DMS 273 treated with DMSO at 0.1 percent for 48 hours (cell line): Measurements from ENCODE around the gene TTLL1.

Experiments
- DNase-seq: peaks from one replicate; lab custom pipeline; 2025; lab: John Stamatoyannopoulos, UW

The TTLL1 gene

GRCh38 chr22:43088984-43089717 is at the start of gene TTLL1:
Gene TTLL1 (minus strand): TSS chr22:43089391. CDS start chr22:43075586, 13,805 bp downstream.
- peak; percentile 60 for DNase-seq

GRCh38 chr22:43136801-43137200 is 47.6 kb upstream of the TTLL1 start:
- DNase-seq = no peak

GRCh38 chr22:43136255-43136654 is 47.1 kb upstream of the TTLL1 start:
- no peak for DNase-seq

GRCh38 chr22:43135565-43135964 is 46.4 kb upstream of the TTLL1 start:
- DNase-seq = no peak

GRCh38 chr22:43134553-43134952 is 45.4 kb upstream of the TTLL1 start:
- no peak for DNase-seq

DNA sequence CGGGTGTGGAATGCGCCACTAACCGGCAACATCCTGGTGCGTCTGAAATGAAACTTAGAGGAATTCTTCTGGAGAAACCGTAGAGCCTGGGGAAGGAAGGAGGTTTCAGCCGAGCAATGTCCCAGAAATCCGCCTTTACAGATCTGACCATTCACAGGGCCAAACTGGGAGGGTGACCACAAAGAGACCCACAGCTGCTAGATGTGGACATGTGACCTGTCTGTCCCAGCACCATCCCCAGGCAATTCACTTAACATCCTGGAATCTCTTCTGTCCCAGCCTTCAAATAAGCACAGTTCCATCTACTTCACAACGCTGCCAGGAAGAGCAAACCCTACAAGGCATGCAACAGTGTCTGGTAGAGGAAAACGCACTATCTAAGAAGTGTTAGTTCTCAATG is 44.2 kb upstream of the TTLL1 start:
- DNase-seq = no peak

DNA sequence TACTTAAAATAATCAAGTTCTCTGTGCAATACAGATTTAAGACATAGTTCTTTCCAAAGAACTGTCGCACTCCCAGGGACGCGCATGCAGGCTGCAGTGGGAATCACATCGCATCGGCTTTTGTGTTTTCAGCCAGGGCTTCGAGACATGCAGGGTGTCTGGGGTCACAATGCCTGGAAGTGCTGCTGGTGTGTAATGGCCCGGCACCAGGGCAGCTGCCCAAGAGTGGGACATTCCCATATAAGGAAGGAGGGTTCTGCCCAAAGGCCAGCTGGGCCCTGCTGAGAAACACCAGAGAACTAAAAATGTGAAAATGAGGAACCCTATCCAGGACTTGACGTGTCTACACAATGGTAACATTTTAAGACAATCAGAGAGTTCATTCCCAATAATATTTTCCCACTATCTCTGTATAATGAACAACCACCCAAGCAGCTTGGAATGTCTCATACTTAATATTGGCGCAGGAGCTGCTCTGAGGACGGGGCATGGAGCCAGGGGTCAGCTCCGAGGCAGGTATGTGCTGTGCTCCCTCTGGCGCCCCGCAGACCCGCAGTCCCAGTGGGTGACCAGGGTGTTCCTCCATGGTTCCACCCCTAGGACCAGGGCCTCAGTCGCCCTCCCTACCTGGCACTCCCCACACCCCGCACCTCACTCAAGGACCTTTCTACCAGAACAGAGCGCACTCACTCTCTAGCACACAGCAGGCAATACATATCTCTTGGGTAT is 42.7 kb upstream of the TTLL1 start:
- no peak for DNase-seq

DNA sequence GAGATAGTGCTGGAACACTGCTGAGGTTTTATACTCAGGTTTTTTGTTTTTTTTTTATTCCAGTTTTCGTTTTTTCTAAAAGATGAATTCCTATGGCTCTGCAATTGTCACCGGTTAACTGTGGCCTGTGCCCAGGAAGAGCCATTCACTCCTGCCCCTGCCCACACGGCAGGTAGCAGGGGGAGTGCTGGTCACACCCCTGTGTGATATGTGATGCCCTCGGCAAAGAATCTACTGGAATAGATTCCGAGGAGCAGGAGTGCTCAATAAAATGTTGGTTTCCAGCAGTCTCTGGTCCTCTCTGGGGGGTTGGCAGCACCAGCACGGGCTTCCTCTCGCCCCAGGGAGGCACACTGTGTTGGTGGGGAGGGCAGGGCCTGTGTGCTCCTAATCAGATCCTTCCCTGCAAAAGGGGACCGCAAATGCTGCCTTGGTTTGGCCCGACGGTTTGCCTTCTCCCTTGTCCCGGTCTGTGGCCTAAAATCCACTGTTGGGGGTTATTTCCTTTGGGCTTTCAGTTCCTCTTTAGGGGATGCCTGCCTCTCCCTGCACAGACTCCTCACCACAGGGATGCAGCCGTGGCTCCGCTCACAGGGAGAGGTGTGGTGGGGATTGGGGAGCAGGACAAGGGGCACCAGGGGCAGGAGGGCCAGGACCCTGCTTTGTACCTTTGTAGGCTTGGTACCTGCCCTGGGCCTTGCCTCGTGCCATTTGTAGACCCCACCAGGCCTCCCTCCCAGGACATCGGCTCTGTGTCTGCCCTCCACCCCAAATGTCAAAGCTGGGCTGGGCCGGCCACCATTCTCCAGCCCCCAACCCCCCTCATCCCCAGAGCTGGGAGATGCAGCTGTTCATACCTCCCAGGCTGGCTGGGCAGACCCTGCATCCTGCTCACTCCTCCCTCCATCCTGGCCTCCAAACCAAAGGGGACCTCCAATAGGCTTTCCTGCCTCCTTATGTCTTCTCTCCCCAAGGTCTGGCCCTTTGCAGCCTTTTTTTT is 40.5 kb upstream of the TTLL1 start:
- no peak for DNase-seq

GRCh38 chr22:43128928-43129424 is 39.8 kb upstream of the TTLL1 start:
- DNase-seq = no peak

DNA sequence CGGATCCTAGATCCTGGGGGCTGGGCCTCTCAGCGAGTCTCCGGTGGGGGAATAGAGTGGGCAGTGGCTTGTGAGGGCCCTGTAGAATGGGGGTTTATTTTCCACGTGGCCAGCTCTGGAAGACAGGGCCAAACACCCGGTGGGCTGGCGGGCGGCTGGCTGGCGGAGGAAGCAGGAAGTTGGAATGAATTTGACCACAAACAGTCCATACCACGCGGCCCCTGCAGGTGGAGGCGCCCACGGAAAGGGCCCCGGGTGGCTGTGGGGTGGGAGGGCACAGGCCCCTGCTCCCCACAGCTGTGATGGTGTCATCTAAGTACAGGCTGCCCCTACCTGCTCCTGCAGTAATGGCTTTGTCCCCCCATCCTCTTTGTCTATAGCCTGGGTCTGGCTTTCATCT is 38.9 kb upstream of the TTLL1 start:
- DNase-seq = no peak

DNA sequence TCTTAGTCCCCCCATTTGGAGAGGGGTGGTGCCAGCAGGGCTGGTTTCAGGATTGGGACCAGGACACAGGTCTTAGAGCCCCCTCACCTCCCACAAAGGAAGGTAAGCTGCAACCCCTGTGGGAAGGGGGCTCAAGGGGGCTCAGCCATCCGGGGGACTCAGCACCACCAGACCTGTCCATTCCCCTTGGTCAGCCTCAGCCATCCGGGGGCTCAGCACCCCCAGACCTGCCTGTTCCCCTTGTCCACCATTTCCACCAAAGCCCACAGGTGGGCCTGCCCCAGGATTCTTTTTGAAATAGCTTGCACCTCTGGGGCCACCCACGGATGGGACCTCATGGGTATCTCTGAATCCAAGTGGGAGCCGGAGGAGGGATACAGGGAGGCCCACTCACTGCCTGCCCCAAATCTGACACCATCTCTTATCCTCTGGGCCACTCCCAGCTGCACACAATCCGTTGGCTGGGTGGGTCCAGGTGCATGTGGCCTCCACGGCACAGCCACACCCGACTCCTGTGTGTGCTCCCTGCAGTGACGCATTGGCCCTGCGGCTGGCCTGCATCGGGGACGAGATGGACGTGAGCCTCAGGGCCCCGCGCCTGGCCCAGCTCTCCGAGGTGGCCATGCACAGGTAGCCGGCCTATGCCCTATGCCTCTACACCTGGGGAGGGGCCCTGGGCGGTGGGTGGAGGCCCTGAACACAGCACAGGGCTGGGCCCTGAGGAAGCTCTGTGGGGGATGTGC is 38.1 kb upstream of the TTLL1 start:
- DNase-seq = no peak

- DNase-seq = no peak
These were observed 37.4 kb upstream of the TTLL1 start for GRCh38 chr22:43126501-43127165.

DNA sequence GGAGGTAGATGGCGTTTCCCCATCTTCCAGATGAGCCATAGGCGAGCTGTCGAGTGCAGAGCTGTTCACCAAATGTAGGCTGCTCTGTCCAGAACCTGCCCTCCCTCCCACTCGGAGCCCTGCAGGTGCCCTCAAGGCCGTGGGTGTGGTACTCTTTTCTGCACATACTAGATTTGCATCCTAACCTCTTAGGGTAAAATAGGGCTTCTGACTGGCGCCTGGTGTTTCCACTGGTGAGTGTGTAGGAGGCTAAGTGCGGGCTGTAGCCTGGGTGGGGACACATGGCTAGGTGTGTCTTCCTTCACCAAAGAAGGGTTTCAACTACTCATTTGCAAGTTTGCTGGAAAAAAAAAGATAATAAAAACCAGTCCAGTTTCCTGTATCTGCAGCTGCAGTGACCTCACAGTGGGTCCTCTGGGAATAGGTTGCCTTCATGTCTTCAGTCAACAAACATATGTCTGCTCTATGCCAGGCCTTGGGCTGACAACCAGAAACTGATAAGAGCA is 29.8 kb upstream of the TTLL1 start:
- DNase-seq = no peak

DNA sequence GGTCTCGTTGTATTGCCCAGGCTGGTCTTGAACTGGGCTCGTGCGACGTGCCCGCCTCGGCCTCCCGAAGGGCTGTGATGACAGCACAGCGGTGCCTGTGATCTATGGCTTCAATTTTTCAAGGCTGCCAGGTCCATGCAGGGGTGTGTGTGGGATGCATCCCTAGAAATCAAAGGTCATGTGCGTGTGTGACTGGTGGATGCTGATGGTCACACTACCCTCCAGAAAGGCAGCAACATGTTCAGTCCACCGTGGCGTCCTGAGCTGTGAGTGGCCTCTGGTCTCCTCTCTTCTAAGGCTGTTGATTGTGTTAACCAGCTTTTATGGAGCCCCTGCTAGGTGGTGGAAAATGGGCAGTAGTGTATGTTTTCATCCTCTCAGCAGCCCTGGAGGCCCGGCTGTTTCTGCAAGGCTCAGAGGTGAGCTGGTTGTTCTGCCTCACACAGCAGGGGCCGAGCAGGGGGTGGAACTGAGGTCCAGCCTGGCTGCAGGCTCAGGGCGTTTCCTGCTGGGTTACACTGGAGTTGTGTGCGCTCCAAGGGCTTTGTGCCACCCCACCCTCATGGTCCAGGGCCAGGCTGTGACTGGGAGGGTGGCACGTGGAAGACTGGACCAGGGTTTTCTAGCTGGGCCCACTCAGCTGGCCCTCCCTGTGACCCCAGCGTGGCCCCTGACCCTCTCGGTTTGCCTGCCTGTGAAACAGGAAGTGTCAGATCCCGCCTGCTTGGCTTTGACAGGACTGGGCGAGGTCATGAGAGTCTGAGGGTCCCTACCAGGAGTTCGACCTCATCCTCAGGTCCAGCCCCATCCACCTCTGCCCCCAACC is 29.0 kb upstream of the TTLL1 start:
- DNase-seq = no peak

GRCh38 chr22:43116932-43117331 is 27.7 kb upstream of the TTLL1 start:
- DNase-seq = no peak

GRCh38 chr22:43114958-43115357 is 25.8 kb upstream of the TTLL1 start:
- no peak for DNase-seq

- no peak for DNase-seq
These were observed 24.5 kb upstream of the TTLL1 start for GRCh38 chr22:43113526-43114251.

DNA sequence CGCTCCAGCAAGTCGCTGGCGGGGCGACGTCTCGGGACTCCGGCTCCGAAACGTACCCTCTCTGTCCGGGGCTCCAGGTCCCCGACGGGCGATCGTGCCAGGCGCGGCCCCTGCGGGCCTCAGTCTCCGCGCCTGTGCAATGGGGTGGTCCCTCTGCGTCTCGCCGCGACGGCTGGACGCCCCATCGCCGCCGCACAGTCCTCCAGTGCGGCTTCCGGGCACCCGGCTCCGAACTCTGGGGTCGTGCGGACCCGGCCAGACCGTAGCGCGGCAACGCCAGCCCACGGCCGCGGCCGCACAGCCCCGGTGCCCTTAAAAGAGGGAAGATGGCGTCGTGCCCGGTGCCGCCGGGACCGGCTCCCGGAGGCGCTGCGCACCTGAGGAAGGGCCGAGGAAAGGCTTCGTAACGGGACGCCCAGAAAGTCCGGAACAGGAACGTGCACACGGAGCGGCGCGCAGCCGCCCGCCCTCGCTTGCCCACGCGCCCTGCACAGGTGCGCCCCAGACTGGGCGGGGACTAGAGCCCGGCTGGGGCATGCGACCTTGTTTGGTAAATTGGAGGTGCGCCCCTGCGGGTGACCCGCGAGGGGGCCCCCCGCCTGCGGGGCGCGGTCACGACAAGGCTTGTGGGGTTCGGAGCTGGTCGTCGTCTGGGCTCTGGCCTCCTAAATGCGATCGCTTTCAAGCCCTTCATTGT is 21.9 kb upstream of the TTLL1 start:
- no peak for DNase-seq
